Sigmoid colon (tissue), 4 donors: Measurements from ENCODE around the gene SERTAD1.

Source experiments
- CTCF ChIP-seq, 4 experiments: fragments of 450-650 bp in 3 of 4; fragments of 200-600 bp in 1 of 4; IDR thresholded peaks; one replicate each; pipeline ENCODE4 v1.5.1; 2016 to 2019; ENCODE audit warnings: antibody characterized with exemption in 4 of 4, mild to moderate bottlenecking in 3 of 4, moderate library complexity in 2 of 4
- POLR2A ChIP-seq, 2 donors: fragments of 450-650 bp; IDR thresholded peaks; one replicate each; pipeline ENCODE4 v1.6.1; 2016; ENCODE audit warnings: antibody characterized with exemption in 2 of 2, mild to moderate bottlenecking in 2 of 2, moderate library complexity in 2 of 2
- POLR2AphosphoS5 ChIP-seq, 4 donors: sonication (generic); formaldehyde crosslinking; IDR thresholded peaks; one replicate each; pipeline ENCODE4 v1.6.1; 2017; ENCODE audit warnings: antibody characterized with exemption in 4 of 4

- no peak for TF ChIP-seq POLR2AphosphoS5 (IDR thresholded peaks at IDR 0.05)
- no peak for TF ChIP-seq CTCF (IDR thresholded peaks at IDR 0.05)
- no peak for TF ChIP-seq POLR2A (IDR thresholded peaks at IDR 0.05)
These were observed 12.5 kb upstream of the SERTAD1 start for GRCh38 chr19:40438284-40438683.
